WTC11 (cell line): ENCODE measurements around the gene BCAS3. TPM values are rescaled to one million over a fixed set of nuclear protein-coding genes. Genes with fewer than 3 reads are reported as not detected.

Experiments used
- ATAC-seq: fragments of 200-7000 bp; cut with Tn5 transposase; 2 replicates; pipeline ENCODE4 v1.10.0; 2021; ENCODE audit warnings: mild to moderate bottlenecking, moderate library complexity
- CTCF ChIA-PET: fragments of 300-600 bp; sonication (Branson Sonifier 250); formaldehyde crosslinking; loops from one replicate; lab custom pipeline; 2021; ENCODE audit warnings: antibody characterized with exemption; lab: Charles Lee
- POLR2A ChIA-PET: fragments of 350-600 bp; sonication (Branson Sonifier 250); formaldehyde crosslinking; loops from one replicate; lab custom pipeline; 2021; ENCODE audit warnings: antibody characterized with exemption; lab: Charles Lee
- DNase-seq: peaks from one replicate; pipeline ENCODE4 v3.0.0; 2021; ENCODE audit warnings: low spot score
- H3K27ac Mint-ChIP-seq: 2 replicates; pipeline ENCODE4 v1.8.0; 2021; ENCODE audit warnings: mixed read lengths
- H3K27me3 Mint-ChIP-seq: 2 replicates; pipeline ENCODE4 v1.8.0; 2021; ENCODE audit warnings: low read depth, mild to moderate bottlenecking, moderate library complexity, mixed read lengths
- H3K36me3 Mint-ChIP-seq: 2 replicates; pipeline ENCODE4 v1.8.0; 2021; ENCODE audit warnings: mixed read lengths
- H3K4me1 Mint-ChIP-seq: 2 replicates; pipeline ENCODE4 v1.8.0; 2022; ENCODE audit warnings: mixed read lengths
- H3K4me3 Mint-ChIP-seq: 2 replicates; pipeline ENCODE4 v1.8.0; 2021; ENCODE audit warnings: mild to moderate bottlenecking, moderate library complexity, mixed read lengths
- H3K9me3 Mint-ChIP-seq: 2 replicates; pipeline ENCODE4 v1.8.0; 2021; ENCODE audit warnings: mixed read lengths
- AFF4 ChIP-seq: sonication (generic); formaldehyde crosslinking; IDR thresholded peaks from 2 replicates; pipeline ENCODE4 v1.8.1; 2023; ENCODE audit warnings: mild to moderate bottlenecking, missing genetic modification reagents, borderline replicate concordance
- CTCF ChIP-seq: fragments of 200-600 bp; IDR thresholded peaks from 2 replicates; pipeline ENCODE4 v1.8.0; 2022; ENCODE audit warnings: antibody characterized with exemption
- ETV6 ChIP-seq: sonication (generic); formaldehyde crosslinking; IDR thresholded peaks from 2 replicates; pipeline ENCODE4 v1.8.1; 2022; ENCODE audit warnings: mild to moderate bottlenecking, missing genetic modification reagents
- FOXJ3 ChIP-seq: sonication (generic); formaldehyde crosslinking; IDR thresholded peaks from 2 replicates; pipeline ENCODE4 v1.9.0; 2021; ENCODE audit warnings: missing genetic modification reagents, mild to moderate bottlenecking, borderline replicate concordance
- GRHL2 ChIP-seq: fragments of 250-450 bp; sonication (Bioruptor Pico); IDR thresholded peaks from 2 replicates; pipeline ENCODE4 v1.8.0; 2022; ENCODE audit warnings: mild to moderate bottlenecking, moderate library complexity; ENCODE audit not compliant: insufficient replicate concordance, severe bottlenecking
- HMGA2 ChIP-seq: fragments of 250-450 bp; sonication (Bioruptor Pico); IDR thresholded peaks from 2 replicates; pipeline ENCODE4 v1.4.0; 2021; ENCODE audit warnings: mild to moderate bottlenecking, moderate library complexity
- IRF2 ChIP-seq: sonication (generic); formaldehyde crosslinking; IDR thresholded peaks from 2 replicates; pipeline ENCODE4 v1.8.0; 2022; ENCODE audit warnings: low read depth, missing genetic modification reagents, borderline replicate concordance
- JAZF1 ChIP-seq: fragments of 250-450 bp; sonication (Bioruptor Pico); IDR thresholded peaks from 2 replicates; pipeline ENCODE4 v1.9.0; 2021; ENCODE audit warnings: moderate library complexity, mild to moderate bottlenecking, inconsistent platforms
- MLX ChIP-seq: sonication (generic); formaldehyde crosslinking; IDR thresholded peaks from 2 replicates; pipeline ENCODE4 v1.8.1; 2023; ENCODE audit warnings: mild to moderate bottlenecking, missing genetic modification reagents, moderate library complexity
- NR1H2 ChIP-seq: sonication (generic); formaldehyde crosslinking; IDR thresholded peaks from 2 replicates; pipeline ENCODE4 v1.9.0; 2021; ENCODE audit warnings: mild to moderate bottlenecking, moderate library complexity, missing genetic modification reagents
- NR2C2 ChIP-seq: sonication (generic); formaldehyde crosslinking; IDR thresholded peaks from 2 replicates; pipeline ENCODE4 v1.8.0; 2022; ENCODE audit warnings: mild to moderate bottlenecking, missing genetic modification reagents
- RORB ChIP-seq: fragments of 250-450 bp; sonication (Bioruptor Pico); IDR thresholded peaks from 2 replicates; pipeline ENCODE4 v1.9.0; 2021; ENCODE audit warnings: mild to moderate bottlenecking
- TEAD1 ChIP-seq: sonication (generic); formaldehyde crosslinking; IDR thresholded peaks from 2 replicates; pipeline ENCODE4 v1.8.0; 2022; ENCODE audit warnings: mild to moderate bottlenecking, missing genetic modification reagents
- ZNF219 ChIP-seq: sonication (generic); formaldehyde crosslinking; IDR thresholded peaks from 2 replicates; pipeline ENCODE4 v1.8.0; 2023; ENCODE audit warnings: missing genetic modification reagents, mild to moderate bottlenecking, borderline replicate concordance
- ZNF317 ChIP-seq: sonication (generic); formaldehyde crosslinking; IDR thresholded peaks from 2 replicates; pipeline ENCODE4 v1.8.1; 2023; ENCODE audit warnings: low read depth, mild to moderate bottlenecking, moderate library complexity, missing genetic modification reagents, borderline replicate concordance
- ZNF416 ChIP-seq: fragments of 250-450 bp; sonication (Bioruptor Pico); IDR thresholded peaks from 2 replicates; pipeline ENCODE4 v1.9.0; 2021; ENCODE audit warnings: mild to moderate bottlenecking, inconsistent platforms
- ZNF423 ChIP-seq: fragments of 250-450 bp; sonication (Bioruptor Pico); IDR thresholded peaks from 2 replicates; pipeline ENCODE4 v2.1.2; 2022; ENCODE audit warnings: mild to moderate bottlenecking, moderate library complexity
- total RNA-seq: library from RNA; stranded (reverse); gene quantifications from 3 replicates; pipeline ENCODE4 v1.2.3, GENCODE V29; 2021
- TF ChIP-seq, protein P1 (sequence below): fragments of 250-450 bp; sonication (Bioruptor Pico); IDR thresholded peaks from 2 replicates; pipeline ENCODE4 v2.1.2; 2022; ENCODE audit warnings: mild to moderate bottlenecking, moderate library complexity
- TF ChIP-seq, protein P2 (sequence below): fragments of 250-450 bp; sonication (Bioruptor Pico); IDR thresholded peaks from 2 replicates; pipeline ENCODE4 v1.9.0; 2021; ENCODE audit warnings: mild to moderate bottlenecking
- TF ChIP-seq, protein P3 (sequence below): sonication (generic); formaldehyde crosslinking; IDR thresholded peaks from 2 replicates; pipeline ENCODE4 v1.8.0; 2022; ENCODE audit warnings: mild to moderate bottlenecking, missing genetic modification reagents
- TF ChIP-seq, protein P4 (sequence below): sonication (generic); formaldehyde crosslinking; IDR thresholded peaks from 2 replicates; pipeline ENCODE4 v1.8.1; 2023; ENCODE audit warnings: mild to moderate bottlenecking, missing genetic modification reagents
- TF ChIP-seq, protein P5 (sequence below): sonication (generic); formaldehyde crosslinking; IDR thresholded peaks from 2 replicates; pipeline ENCODE4 v1.8.1; 2022; ENCODE audit warnings: missing genetic modification reagents, borderline replicate concordance

The BCAS3 gene
- total RNA-seq, 1 experiment from 2014 or later: 15.5 TPM

GRCh38 chr17:61253937-61254574 is 576.4 kb downstream of the BCAS3 start (continued):
- TF ChIP-seq, protein P1, sequence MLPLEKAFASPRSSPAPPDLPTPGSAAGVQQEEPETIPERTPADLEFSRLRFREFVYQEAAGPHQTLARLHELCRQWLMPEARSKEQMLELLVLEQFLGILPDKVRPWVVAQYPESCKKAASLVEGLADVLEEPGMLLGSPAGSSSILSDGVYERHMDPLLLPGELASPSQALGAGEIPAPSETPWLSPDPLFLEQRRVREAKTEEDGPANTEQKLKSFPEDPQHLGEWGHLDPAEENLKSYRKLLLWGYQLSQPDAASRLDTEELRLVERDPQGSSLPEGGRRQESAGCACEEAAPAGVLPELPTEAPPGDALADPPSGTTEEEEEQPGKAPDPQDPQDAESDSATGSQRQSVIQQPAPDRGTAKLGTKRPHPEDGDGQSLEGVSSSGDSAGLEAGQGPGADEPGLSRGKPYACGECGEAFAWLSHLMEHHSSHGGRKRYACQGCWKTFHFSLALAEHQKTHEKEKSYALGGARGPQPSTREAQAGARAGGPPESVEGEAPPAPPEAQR (CRISPR knock-in tag): no peak
- TF ChIP-seq, protein P2, sequence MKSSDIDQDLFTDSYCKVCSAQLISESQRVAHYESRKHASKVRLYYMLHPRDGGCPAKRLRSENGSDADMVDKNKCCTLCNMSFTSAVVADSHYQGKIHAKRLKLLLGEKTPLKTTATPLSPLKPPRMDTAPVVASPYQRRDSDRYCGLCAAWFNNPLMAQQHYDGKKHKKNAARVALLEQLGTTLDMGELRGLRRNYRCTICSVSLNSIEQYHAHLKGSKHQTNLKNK: no peak
- TF ChIP-seq, protein P3, sequence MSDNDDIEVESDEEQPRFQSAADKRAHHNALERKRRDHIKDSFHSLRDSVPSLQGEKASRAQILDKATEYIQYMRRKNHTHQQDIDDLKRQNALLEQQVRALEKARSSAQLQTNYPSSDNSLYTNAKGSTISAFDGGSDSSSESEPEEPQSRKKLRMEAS (CRISPR knock-in tag): no peak
- TF ChIP-seq TEAD1 (CRISPR knock-in tag): no peak

DNA sequence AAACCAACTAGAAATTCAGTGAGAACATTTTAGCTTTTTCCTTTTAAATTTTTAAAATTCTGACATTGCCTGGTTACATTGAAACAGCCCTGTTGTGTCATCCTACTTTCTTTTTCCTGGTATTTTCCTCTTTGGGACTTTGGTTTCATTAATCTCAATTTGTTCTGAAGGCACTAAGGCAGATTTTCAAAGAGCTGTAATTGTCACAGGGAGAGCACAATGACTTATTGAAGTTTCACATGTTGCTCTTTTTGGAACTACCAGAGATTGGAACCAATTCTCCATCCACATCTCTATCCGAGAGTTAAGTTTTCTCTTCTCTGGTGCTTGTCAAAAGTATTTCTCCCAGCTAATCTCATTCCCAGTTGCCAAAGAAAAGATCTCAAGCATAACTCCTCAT is 577.3 kb downstream of the BCAS3 start:
- POLR2A ChIA-PET: no interaction called here
- no peak for TF ChIP-seq ZNF317 (CRISPR knock-in tag)
- TF ChIP-seq, protein P4, sequence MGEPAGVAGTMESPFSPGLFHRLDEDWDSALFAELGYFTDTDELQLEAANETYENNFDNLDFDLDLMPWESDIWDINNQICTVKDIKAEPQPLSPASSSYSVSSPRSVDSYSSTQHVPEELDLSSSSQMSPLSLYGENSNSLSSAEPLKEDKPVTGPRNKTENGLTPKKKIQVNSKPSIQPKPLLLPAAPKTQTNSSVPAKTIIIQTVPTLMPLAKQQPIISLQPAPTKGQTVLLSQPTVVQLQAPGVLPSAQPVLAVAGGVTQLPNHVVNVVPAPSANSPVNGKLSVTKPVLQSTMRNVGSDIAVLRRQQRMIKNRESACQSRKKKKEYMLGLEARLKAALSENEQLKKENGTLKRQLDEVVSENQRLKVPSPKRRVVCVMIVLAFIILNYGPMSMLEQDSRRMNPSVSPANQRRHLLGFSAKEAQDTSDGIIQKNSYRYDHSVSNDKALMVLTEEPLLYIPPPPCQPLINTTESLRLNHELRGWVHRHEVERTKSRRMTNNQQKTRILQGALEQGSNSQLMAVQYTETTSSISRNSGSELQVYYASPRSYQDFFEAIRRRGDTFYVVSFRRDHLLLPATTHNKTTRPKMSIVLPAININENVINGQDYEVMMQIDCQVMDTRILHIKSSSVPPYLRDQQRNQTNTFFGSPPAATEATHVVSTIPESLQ (CRISPR knock-in tag): no peak
- TF ChIP-seq IRF2 (CRISPR knock-in tag): no peak
- no peak for TF ChIP-seq NR1H2 (CRISPR knock-in tag)
- TF ChIP-seq CTCF: no peak
- no peak for TF ChIP-seq FOXJ3 (CRISPR knock-in tag)
- no peak for TF ChIP-seq ZNF423 (CRISPR knock-in tag)
- no peak for TF ChIP-seq ZNF416 (CRISPR knock-in tag)
- no peaks in the 10 kb centered on the region for H3K27me3 Mint-ChIP-seq
- CTCF ChIA-PET: no interaction called here
- H3K9me3 Mint-ChIP-seq: no peaks in the 10 kb centered on the region
- DNase-seq (no peak), ATAC-seq (no peak)
- no peak overlapping the region; the same call in 1 of the 2 replicates for H3K27ac Mint-ChIP-seq
- H3K36me3 Mint-ChIP-seq: no peaks in the 10 kb centered on the region
- H3K4me1 Mint-ChIP-seq: peaks cover 27% of the 10 kb centered on the region
- no peak overlapping the region for H3K4me3 Mint-ChIP-seq

DNA sequence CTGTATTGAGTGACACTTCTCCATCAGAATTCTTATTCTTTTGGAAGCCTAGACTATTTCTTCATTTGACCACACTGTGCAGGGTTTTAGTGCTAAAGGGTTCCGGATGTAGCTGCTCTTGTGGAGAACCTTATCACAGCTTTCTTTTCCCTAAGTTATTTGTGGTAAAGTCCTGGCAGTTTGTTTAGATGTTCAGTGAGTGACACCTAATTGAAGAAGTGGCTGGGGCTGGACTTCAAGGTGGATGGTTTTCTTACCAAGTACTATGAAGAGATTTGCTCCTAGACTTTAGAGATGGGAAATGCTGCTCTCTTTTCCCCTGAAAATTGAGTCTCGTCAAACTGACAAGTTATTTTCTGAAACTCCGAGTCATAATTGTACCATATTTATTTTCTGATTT is 578.0 kb downstream of the BCAS3 start:
- H3K4me3 Mint-ChIP-seq: no peak overlapping the region
- no peaks in the 10 kb centered on the region for H3K9me3 Mint-ChIP-seq
- no peak overlapping the region for H3K27ac Mint-ChIP-seq
- CTCF ChIA-PET: no interaction called here
- peaks cover 26% of the 10 kb centered on the region for H3K4me1 Mint-ChIP-seq
- no peaks in the 10 kb centered on the region for H3K36me3 Mint-ChIP-seq
- DNase-seq: no peak
- POLR2A ChIA-PET: no interaction called here
- ATAC-seq: no peak
- no peaks in the 10 kb centered on the region for H3K27me3 Mint-ChIP-seq
- no peak for TF ChIP-seq AFF4 (CRISPR knock-in tag)
- no peak for TF ChIP-seq JAZF1 (CRISPR knock-in tag)
- TF ChIP-seq ZNF423 (CRISPR knock-in tag): no peak
- TF ChIP-seq, protein P5, sequence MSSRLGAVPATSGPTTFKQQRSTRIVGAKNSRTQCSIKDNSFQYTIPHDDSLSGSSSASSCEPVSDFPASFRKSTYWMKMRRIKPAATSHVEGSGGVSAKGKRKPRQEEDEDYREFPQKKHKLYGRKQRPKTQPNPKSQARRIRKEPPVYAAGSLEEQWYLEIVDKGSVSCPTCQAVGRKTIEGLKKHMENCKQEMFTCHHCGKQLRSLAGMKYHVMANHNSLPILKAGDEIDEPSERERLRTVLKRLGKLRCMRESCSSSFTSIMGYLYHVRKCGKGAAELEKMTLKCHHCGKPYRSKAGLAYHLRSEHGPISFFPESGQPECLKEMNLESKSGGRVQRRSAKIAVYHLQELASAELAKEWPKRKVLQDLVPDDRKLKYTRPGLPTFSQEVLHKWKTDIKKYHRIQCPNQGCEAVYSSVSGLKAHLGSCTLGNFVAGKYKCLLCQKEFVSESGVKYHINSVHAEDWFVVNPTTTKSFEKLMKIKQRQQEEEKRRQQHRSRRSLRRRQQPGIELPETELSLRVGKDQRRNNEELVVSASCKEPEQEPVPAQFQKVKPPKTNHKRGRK: no peak
- no peak for TF ChIP-seq RORB (CRISPR knock-in tag)
- TF ChIP-seq ZNF219 (CRISPR knock-in tag): no peak
- TF ChIP-seq MLX (CRISPR knock-in tag): no peak
- TF ChIP-seq ETV6 (CRISPR knock-in tag): no peak
- no peak for TF ChIP-seq HMGA2
- TF ChIP-seq GRHL2: no peak
- no peak for TF ChIP-seq NR2C2
